ENCODE data around the gene VPS37D.
"Not testable (repeated sequence)": the region's sequence is repeated elsewhere in the genome, so short reads cannot be mapped to it uniquely, and the experiment has no call there.

The VPS37D gene

GRCh38 chr7:73708961-73709549, 41.4 kb downstream of the VPS37D start:
- H3K4me1 ChIP-seq (ENCODE audit: insufficient read depth, poor library complexity, severe bottlenecking): peaks cover 29% of the 10 kb centered on the region
- no peak for TF ChIP-seq CTCF (IDR thresholded peaks at IDR 0.05; ENCODE audit: poor library complexity, severe bottlenecking)
- ATAC-seq (ENCODE audit: low read depth) (no peak), DNase-seq (ENCODE audit: low spot score) (no peak)
- peaks cover 23% of the 10 kb centered on the region for H3K36me3 ChIP-seq (ENCODE audit: low read depth)
- H3K4me3 ChIP-seq (ENCODE audit: severe bottlenecking): no peak overlapping the region
- no peaks in the 10 kb centered on the region for H3K27me3 ChIP-seq (ENCODE audit: insufficient read depth, poor library complexity, severe bottlenecking)
- no peaks in the 10 kb centered on the region for H3K9me3 ChIP-seq (ENCODE audit: severe bottlenecking)
- H3K27ac ChIP-seq (ENCODE audit: poor library complexity, severe bottlenecking): no peak overlapping the region

- Histone ChIP-seq H3K9me3 (ENCODE audit: severe bottlenecking) (no peaks in the 10 kb centered on the region), H3K27ac (ENCODE audit: poor library complexity, severe bottlenecking) (no peak overlapping the region), H3K36me3 (ENCODE audit: low read depth) (peaks cover 35% of the 10 kb centered on the region), H3K27me3 (ENCODE audit: insufficient read depth, poor library complexity, severe bottlenecking) (no peaks in the 10 kb centered on the region), H3K4me3 (ENCODE audit: severe bottlenecking) (no peak overlapping the region), H3K4me1 (ENCODE audit: insufficient read depth, poor library complexity, severe bottlenecking) (peaks cover 29% of the 10 kb centered on the region)
- no peak for ATAC-seq (ENCODE audit: low read depth)
- DNase-seq (ENCODE audit: low spot score): no peak
- TF ChIP-seq CTCF (IDR thresholded peaks at IDR 0.05; ENCODE audit: poor library complexity, severe bottlenecking): no peak
Measured at GRCh38 chr7:73712773-73713172, 45.1 kb downstream of the VPS37D start.

- H3K4me1 ChIP-seq (ENCODE audit: insufficient read depth, poor library complexity, severe bottlenecking): peaks cover 28% of the 10 kb centered on the region
- not testable (repeated sequence) for H3K9me3 ChIP-seq (ENCODE audit: severe bottlenecking); H3K27ac ChIP-seq (ENCODE audit: poor library complexity, severe bottlenecking); ATAC-seq (ENCODE audit: low read depth); DNase-seq (ENCODE audit: low spot score); H3K27me3 ChIP-seq (ENCODE audit: insufficient read depth, poor library complexity, severe bottlenecking); H3K4me3 ChIP-seq (ENCODE audit: severe bottlenecking)
- H3K36me3 ChIP-seq (ENCODE audit: low read depth): peaks cover 35% of the 10 kb centered on the region
Measured at GRCh38 chr7:73713319-73713718, 45.7 kb downstream of the VPS37D start.

- Histone ChIP-seq H3K4me3 (ENCODE audit: severe bottlenecking) (no peak overlapping the region), H3K27me3 (ENCODE audit: insufficient read depth, poor library complexity, severe bottlenecking) (no peaks in the 10 kb centered on the region), H3K4me1 (ENCODE audit: insufficient read depth, poor library complexity, severe bottlenecking) (peaks cover 28% of the 10 kb centered on the region), H3K36me3 (ENCODE audit: low read depth) (peaks cover 31% of the 10 kb centered on the region), H3K9me3 (ENCODE audit: severe bottlenecking) (no peaks in the 10 kb centered on the region), H3K27ac (ENCODE audit: poor library complexity, severe bottlenecking) (peak overlapping the region; percentile 66)
- TF ChIP-seq CTCF (IDR thresholded peaks at IDR 0.05; ENCODE audit: poor library complexity, severe bottlenecking): no peak
- peak; percentile 93 for ATAC-seq (ENCODE audit: low read depth)
- peak; percentile 97 for DNase-seq (ENCODE audit: low spot score)
Measured at GRCh38 chr7:73715648-73716317, 48.2 kb downstream of the VPS37D start.

- Histone ChIP-seq H3K36me3 (ENCODE audit: low read depth) (peaks cover 31% of the 10 kb centered on the region), H3K4me3 (ENCODE audit: severe bottlenecking) (no peak overlapping the region), H3K4me1 (ENCODE audit: insufficient read depth, poor library complexity, severe bottlenecking) (peaks cover 28% of the 10 kb centered on the region), H3K27me3 (ENCODE audit: insufficient read depth, poor library complexity, severe bottlenecking) (no peaks in the 10 kb centered on the region), H3K27ac (ENCODE audit: poor library complexity, severe bottlenecking) (peak overlapping the region; percentile 66), H3K9me3 (ENCODE audit: severe bottlenecking) (no peaks in the 10 kb centered on the region)
- no peak for DNase-seq (ENCODE audit: low spot score)
- no peak for ATAC-seq (ENCODE audit: low read depth)
- TF ChIP-seq CTCF (IDR thresholded peaks at IDR 0.05; ENCODE audit: poor library complexity, severe bottlenecking): no peak
Measured at GRCh38 chr7:73716318-73716890, 48.8 kb downstream of the VPS37D start.
